H1 (cell line): Measurements from ENCODE around the gene SPOUT1. TPM values are rescaled to one million over a fixed set of nuclear protein-coding genes. Genes with fewer than 3 reads are reported as not detected.

Source experiments
- SP4 ChIP-seq: IDR thresholded peaks from 2 replicates; pipeline ENCODE4 v1.6.1; 2012; ENCODE audit warnings: low read length, inconsistent platforms
- USF2 ChIP-seq: IDR thresholded peaks from 2 replicates; pipeline ENCODE4 v1.6.1; 2011; ENCODE audit warnings: low read length, improper control_type of control experiment
- polyA plus RNA-seq, 7 experiments: library from polyadenylated mRNA; depleted of rRNA in 3 of 7; stranded (reverse) in 5 of 7; unstranded in 2 of 7; fragments of >200 nt in 5 of 7; fragments of 200-250 nt in 2 of 7; gene quantifications; 1 replicate in 5 of 7; 2 replicates in 1 of 7; 4 replicates in 1 of 7; pipeline versions ENCODE4 v1.2.1 to v1.2.3, GENCODE V29; 2011 to 2013; ENCODE audit warnings: missing spikeins in 2 of 7, mixed read lengths in 2 of 7
- total RNA-seq: library from RNA; stranded (reverse); fragmentation: NEBNext Ultra II Directional; extraction: Animal tissue kit (Norgen Biotek cat#: 25700); gene quantifications from 2 replicates; pipeline ENCODE4 v1.2.1, GENCODE V29; 2021

The SPOUT1 gene
- total and polyA plus RNA-seq, 2 of the 8 experiments (the other 6 are each of a cell fraction or from before 2014, with no cell fraction given), result 69.2 to 77.8 TPM

DNA sequence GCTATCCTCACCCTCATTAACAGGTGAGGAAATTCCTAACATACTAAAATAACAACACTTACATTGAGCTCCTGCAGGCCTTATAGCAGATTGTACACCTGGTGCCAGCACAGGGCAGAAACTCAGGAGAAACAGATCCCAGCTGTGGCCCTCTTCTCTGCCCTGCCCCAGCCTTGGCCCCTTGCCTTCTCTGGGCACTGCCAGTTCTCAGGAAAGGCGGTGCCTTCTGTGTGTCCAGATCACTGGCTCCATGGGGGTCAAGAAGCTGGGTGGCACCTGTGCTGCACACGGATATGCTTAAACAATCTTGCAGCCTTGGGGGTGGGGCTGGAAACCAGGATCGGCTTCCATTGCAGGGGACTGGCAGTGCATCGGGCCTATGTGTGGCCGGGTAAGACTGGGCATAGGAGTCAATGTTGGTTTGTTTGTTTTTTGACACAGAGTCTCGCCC, 32.8 kb upstream of the SPOUT1 start (continued):
- no peak for TF ChIP-seq USF2
- no peak for TF ChIP-seq SP4
